ENCODE results near the gene PDE4D. TPM values are rescaled to one million over a fixed set of nuclear protein-coding genes. Genes with fewer than 3 reads are reported as not detected.

PDE4D gene
- total RNA-seq, 1 experiment from 2014 or later: 3.6 TPM

GRCh38 chr5:59746241-59746765, 147.2 kb downstream of the PDE4D start:
- H3K27me3 ChIP-seq (ENCODE audit: low read length): no peaks in the 10 kb centered on the region
- no peaks in the 10 kb centered on the region for H4K20me1 ChIP-seq (ENCODE audit: low read length)
- TF ChIP-seq CTCF (conservative IDR thresholded peaks at IDR 0.05; ENCODE audit: low read depth, low read length) (peak; percentile 41), EZH2 (IDR thresholded peaks at IDR 0.05; ENCODE audit: low read length, unreplicated experiment) (no peak)
- DNase-seq (peak; percentile 83), ATAC-seq (peak; percentile 74)
- ChIA-PET CTCF (interaction anchor here (0.7 kb wide), 1 partner anchor 954 kb away, joined by 4 read pairs; the partner anchor contains the start of gene DEPDC1B), POLR2A (ENCODE audit: unreplicated experiment) (interaction anchor here (0.7 kb wide), 1 partner anchor 14 kb away, joined by 4 read pairs; no protein-coding TSS in a partner anchor)
- H3K9me2 ChIP-seq (replicated peaks; ENCODE audit: low read length): no peaks in the 10 kb centered on the region
- H3K9ac ChIP-seq (ENCODE audit: low read length): peak overlapping the region; percentile 92
- no peaks in the 10 kb centered on the region for H3K9me3 ChIP-seq (ENCODE audit: low read length)
- no peak overlapping the region for H3K4me3 ChIP-seq (ENCODE audit: low read length)
- peak overlapping the region; percentile 82 for H3K4me2 ChIP-seq (ENCODE audit: low read length)
- BruUV-seq (replicated peaks): no TSS peak
- H3F3A ChIP-seq (ENCODE audit: low read length, unreplicated experiment): peaks cover 4% of the 10 kb centered on the region
- intact Hi-C loops (cut with micrococcal nuclease): loop anchor here (1.0 kb wide), 1 partner anchor 53 kb away; no protein-coding TSS in a partner anchor
- peak overlapping the region; percentile 99 for H3K27ac ChIP-seq (ENCODE audit: low read length)
- peaks cover 37% of the 10 kb centered on the region for H3K4me1 ChIP-seq (ENCODE audit: insufficient read depth, low read length)
- no peak overlapping the region for H2AFZ ChIP-seq (ENCODE audit: low read length)
- no peaks in the 10 kb centered on the region for H3K79me2 ChIP-seq (ENCODE audit: low read length)
- no peaks in the 10 kb centered on the region for H3K36me3 ChIP-seq (ENCODE audit: low read depth, low read length)

- Histone ChIP-seq H4K20me1 (ENCODE audit: low read length) (no peaks in the 10 kb centered on the region), H3K4me2 (ENCODE audit: low read length) (peak overlapping the region; percentile 82), H3F3A (ENCODE audit: low read length, unreplicated experiment) (peaks cover 4% of the 10 kb centered on the region), H3K79me2 (ENCODE audit: low read length) (no peaks in the 10 kb centered on the region), H3K27ac (ENCODE audit: low read length) (peak overlapping the region; percentile 99), H3K27me3 (ENCODE audit: low read length) (no peaks in the 10 kb centered on the region), H2AFZ (ENCODE audit: low read length) (no peak overlapping the region), H3K36me3 (ENCODE audit: low read depth, low read length) (no peaks in the 10 kb centered on the region), H3K9me2 (replicated peaks; ENCODE audit: low read length) (no peaks in the 10 kb centered on the region), H3K4me3 (ENCODE audit: low read length) (peak overlapping the region; percentile 48; the same call in 1 of the 2 replicates), H3K9me3 (ENCODE audit: low read length) (no peaks in the 10 kb centered on the region), H3K9ac (ENCODE audit: low read length) (peak overlapping the region; percentile 92), H3K4me1 (ENCODE audit: insufficient read depth, low read length) (peaks cover 37% of the 10 kb centered on the region)
- ChIA-PET CTCF (interaction anchor here (0.6 to 0.7 kb wide), 2 partner anchors 131 to 954 kb away, joined by 4 to 10 read pairs; partner anchors contain the start of gene DEPDC1B), POLR2A (ENCODE audit: unreplicated experiment) (interaction anchor here (0.7 kb wide), 1 partner anchor 13 kb away, joined by 4 read pairs; no protein-coding TSS in a partner anchor)
- intact Hi-C loops (cut with micrococcal nuclease): loop anchor here (1.0 kb wide), 1 partner anchor 15 kb away; no protein-coding TSS in a partner anchor
- DNase-seq (peak; percentile 61), ATAC-seq (peak; percentile 44)
- BruUV-seq (replicated peaks): no TSS peak
- TF ChIP-seq EZH2 (IDR thresholded peaks at IDR 0.05; ENCODE audit: low read length, unreplicated experiment) (no peak), CTCF (conservative IDR thresholded peaks at IDR 0.05; ENCODE audit: low read depth, low read length) (no peak), EZH2phosphoT487 (IDR thresholded peaks at IDR 0.05; ENCODE audit: borderline replicate concordance, low read length) (no peak)
These were observed 148.1 kb downstream of the PDE4D start for GRCh38 chr5:59745415-59745863.

- POLR2A ChIA-PET (ENCODE audit: unreplicated experiment): interaction anchor here (0.6 kb wide), 2 partner anchors 107 to 529 kb away, joined by 3 to 4 read pairs; no protein-coding TSS in a partner anchor
These were observed 149.0 kb downstream of the PDE4D start for GRCh38 chr5:59744531-59744992.

More at GRCh38 chr5:59744531-59744992, 149.0 kb downstream of the PDE4D start:
- Histone ChIP-seq H3K9me3 (ENCODE audit: low read length) (no peaks in the 10 kb centered on the region), H3K79me2 (ENCODE audit: low read length) (no peaks in the 10 kb centered on the region), H3K4me1 (ENCODE audit: insufficient read depth, low read length) (peaks cover 37% of the 10 kb centered on the region), H3K36me3 (ENCODE audit: low read depth, low read length) (no peaks in the 10 kb centered on the region), H3K9me2 (replicated peaks; ENCODE audit: low read length) (no peaks in the 10 kb centered on the region), H3K27ac (ENCODE audit: low read length) (peak overlapping the region; percentile 99), H3K9ac (ENCODE audit: low read length) (peak overlapping the region; percentile 92), H3K4me3 (ENCODE audit: low read length) (no peak overlapping the region), H2AFZ (ENCODE audit: low read length) (no peak overlapping the region), H3K27me3 (ENCODE audit: low read length) (no peaks in the 10 kb centered on the region), H3K4me2 (ENCODE audit: low read length) (peak overlapping the region; percentile 48), H4K20me1 (ENCODE audit: low read length) (no peaks in the 10 kb centered on the region), H3F3A (ENCODE audit: low read length, unreplicated experiment) (peaks cover 4% of the 10 kb centered on the region)
- intact Hi-C loops (cut with micrococcal nuclease): no loop called here
- TF ChIP-seq EZH2phosphoT487 (IDR thresholded peaks at IDR 0.05; ENCODE audit: borderline replicate concordance, low read length): no peak
- TF ChIP-seq CTCF (conservative IDR thresholded peaks at IDR 0.05; ENCODE audit: low read depth, low read length): no peak
- no peak for TF ChIP-seq EZH2 (IDR thresholded peaks at IDR 0.05; ENCODE audit: low read length, unreplicated experiment)
- CTCF ChIA-PET: interaction anchor here (0.6 kb wide), 2 partner anchors 25 to 644 kb away, joined by 3 to 4 read pairs; no protein-coding TSS in a partner anchor
- DNase-seq: peak; percentile 74
- ATAC-seq: peak; percentile 56
- no TSS peak for BruUV-seq (replicated peaks)
